Measurements from ENCODE around the gene IGF2R.

DNA sequence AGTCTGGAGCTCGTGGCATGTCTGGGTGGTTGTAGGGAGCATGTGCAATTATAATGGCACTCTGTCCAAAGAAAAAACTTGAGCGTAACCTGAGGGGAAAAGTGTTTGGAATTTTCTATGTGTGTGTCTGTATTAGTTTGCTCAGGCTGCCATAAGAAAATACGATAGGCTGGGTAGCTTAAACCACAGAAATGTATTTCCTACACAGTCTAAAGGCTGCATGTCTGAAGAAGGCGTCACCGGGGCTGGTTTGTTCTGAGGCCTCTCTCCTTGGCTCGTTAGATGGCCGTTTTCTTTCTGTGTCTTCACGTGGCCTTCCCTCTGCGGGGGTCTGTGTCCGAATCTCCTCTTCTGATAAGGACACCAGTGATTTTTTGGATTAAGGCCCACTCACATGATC lies 59.0 kb downstream of the IGF2R start:
- TF ChIP-seq, protein P1, sequence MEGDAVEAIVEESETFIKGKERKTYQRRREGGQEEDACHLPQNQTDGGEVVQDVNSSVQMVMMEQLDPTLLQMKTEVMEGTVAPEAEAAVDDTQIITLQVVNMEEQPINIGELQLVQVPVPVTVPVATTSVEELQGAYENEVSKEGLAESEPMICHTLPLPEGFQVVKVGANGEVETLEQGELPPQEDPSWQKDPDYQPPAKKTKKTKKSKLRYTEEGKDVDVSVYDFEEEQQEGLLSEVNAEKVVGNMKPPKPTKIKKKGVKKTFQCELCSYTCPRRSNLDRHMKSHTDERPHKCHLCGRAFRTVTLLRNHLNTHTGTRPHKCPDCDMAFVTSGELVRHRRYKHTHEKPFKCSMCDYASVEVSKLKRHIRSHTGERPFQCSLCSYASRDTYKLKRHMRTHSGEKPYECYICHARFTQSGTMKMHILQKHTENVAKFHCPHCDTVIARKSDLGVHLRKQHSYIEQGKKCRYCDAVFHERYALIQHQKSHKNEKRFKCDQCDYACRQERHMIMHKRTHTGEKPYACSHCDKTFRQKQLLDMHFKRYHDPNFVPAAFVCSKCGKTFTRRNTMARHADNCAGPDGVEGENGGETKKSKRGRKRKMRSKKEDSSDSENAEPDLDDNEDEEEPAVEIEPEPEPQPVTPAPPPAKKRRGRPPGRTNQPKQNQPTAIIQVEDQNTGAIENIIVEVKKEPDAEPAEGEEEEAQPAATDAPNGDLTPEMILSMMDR (IDR thresholded peaks at IDR 0.05; ENCODE audit: low read length), result no peak
- no peak for TF ChIP-seq EZH2 (optimal IDR thresholded peaks at IDR 0.05; ENCODE audit: low read depth, low read length)
- no peak for TF ChIP-seq EZH2phosphoT487 (IDR thresholded peaks at IDR 0.05; ENCODE audit: low read length)

Data from MM.1S (cell line).